Measurements from ENCODE around the gene CMC2. TPM values are rescaled to one million over a fixed set of nuclear protein-coding genes. Genes with fewer than 3 reads are reported as not detected.

The CMC2 gene
- total and polyA plus RNA-seq, 10 donors: 28.6 to 104 (median 54.8) TPM

DNA sequence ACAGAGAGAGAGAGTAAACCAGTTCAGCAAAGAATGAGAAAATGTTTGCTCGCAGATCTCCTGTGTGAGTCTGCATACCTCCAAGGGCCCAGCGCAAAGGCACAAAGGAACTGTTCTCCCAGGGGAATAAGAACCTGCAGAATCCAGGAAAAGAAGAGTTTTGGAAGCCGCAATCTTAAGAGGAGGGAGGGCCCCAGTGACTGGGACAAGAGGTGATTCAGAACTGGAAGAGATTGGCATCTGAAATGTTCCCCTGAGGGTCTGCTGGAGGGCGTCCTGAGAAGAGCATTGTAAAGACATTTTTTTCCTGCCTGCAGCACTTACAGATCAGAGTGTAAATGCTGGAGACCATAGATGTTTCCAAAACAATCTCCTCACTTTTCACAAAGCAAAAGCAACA lies 35.0 kb upstream of the CMC2 start:
- 89 to 99% (median 93%) methylated on average over 4 of the region's 4 CpGs for WGBS, 5 donors
- intact Hi-C loops (cut with DNase I; ENCODE audit: low total_unique reads): no loop called here
- no peaks in the 10 kb centered on the region for H3K27me3 ChIP-seq (replicated peaks in 1 of 7)
- H3K36me3 ChIP-seq: peaks cover 0 to 74% (median 47%) of the 10 kb centered on the region in 6 donors
- no peak for TF ChIP-seq POLR2AphosphoS5 (IDR thresholded peaks at IDR 0.05)
- no peak for TF ChIP-seq POLR2A (IDR thresholded peaks at IDR 0.05)
- TF ChIP-seq CTCF (IDR thresholded peaks at IDR 0.05 in 8 of 11, conservative IDR thresholded peaks at IDR 0.05 in 3 of 11): no peak
- H3K27ac ChIP-seq: no peak overlapping the region
- no peaks in the 10 kb centered on the region for H3K9me3 ChIP-seq
- no peak for DNase-seq
- H3K4me3 ChIP-seq: no peak overlapping the region
- H3K4me1 ChIP-seq: peaks cover 10 to 35% (median 18%) of the 10 kb centered on the region in 6 donors

- Histone ChIP-seq H3K27ac (no peak overlapping the region), H3K4me1 (peaks cover 13 to 40% (median 23%) of the 10 kb centered on the region in 6 donors), H3K36me3 (peaks cover 0 to 71% (median 47%) of the 10 kb centered on the region in 6 donors), H3K9me3 (no peaks in the 10 kb centered on the region), H3K27me3 (replicated peaks in 1 of 7) (no peaks in the 10 kb centered on the region), H3K4me3 (no peak overlapping the region)
- no peak for TF ChIP-seq CTCF (IDR thresholded peaks at IDR 0.05 in 8 of 11, conservative IDR thresholded peaks at IDR 0.05 in 3 of 11)
- no peak for TF ChIP-seq POLR2A (IDR thresholded peaks at IDR 0.05)
- TF ChIP-seq POLR2AphosphoS5 (IDR thresholded peaks at IDR 0.05): no peak
- WGBS, 5 donors: 91 to 93% (median 92%) methylated on average over 5 of the region's 5 CpGs
- DNase-seq: no peak
- intact Hi-C loops (cut with DNase I; ENCODE audit: low total_unique reads): no loop called here
These were observed 34.2 kb upstream of the CMC2 start for GRCh38 chr16:81040842-81041241.

- Histone ChIP-seq H3K36me3 (peaks cover 0 to 64% (median 44%) of the 10 kb centered on the region in 6 donors), H3K4me3 (no peak overlapping the region), H3K4me1 (peaks cover 13 to 45% (median 27%) of the 10 kb centered on the region in 6 donors), H3K27me3 (replicated peaks in 1 of 7) (no peaks in the 10 kb centered on the region), H3K27ac (no peak overlapping the region), H3K9me3 (no peaks in the 10 kb centered on the region)
- 92 to 97% (median 95%) methylated on average over 2 of the region's 2 CpGs for WGBS, 5 donors
- DNase-seq: no peak
- no peak for TF ChIP-seq POLR2AphosphoS5 (IDR thresholded peaks at IDR 0.05)
- no peak for TF ChIP-seq POLR2A (IDR thresholded peaks at IDR 0.05)
- TF ChIP-seq CTCF (IDR thresholded peaks at IDR 0.05 in 8 of 11, conservative IDR thresholded peaks at IDR 0.05 in 3 of 11): no peak
- intact Hi-C loops (cut with DNase I; ENCODE audit: low total_unique reads): no loop called here
These were observed 33.4 kb upstream of the CMC2 start for GRCh38 chr16:81040131-81040530.

DNA sequence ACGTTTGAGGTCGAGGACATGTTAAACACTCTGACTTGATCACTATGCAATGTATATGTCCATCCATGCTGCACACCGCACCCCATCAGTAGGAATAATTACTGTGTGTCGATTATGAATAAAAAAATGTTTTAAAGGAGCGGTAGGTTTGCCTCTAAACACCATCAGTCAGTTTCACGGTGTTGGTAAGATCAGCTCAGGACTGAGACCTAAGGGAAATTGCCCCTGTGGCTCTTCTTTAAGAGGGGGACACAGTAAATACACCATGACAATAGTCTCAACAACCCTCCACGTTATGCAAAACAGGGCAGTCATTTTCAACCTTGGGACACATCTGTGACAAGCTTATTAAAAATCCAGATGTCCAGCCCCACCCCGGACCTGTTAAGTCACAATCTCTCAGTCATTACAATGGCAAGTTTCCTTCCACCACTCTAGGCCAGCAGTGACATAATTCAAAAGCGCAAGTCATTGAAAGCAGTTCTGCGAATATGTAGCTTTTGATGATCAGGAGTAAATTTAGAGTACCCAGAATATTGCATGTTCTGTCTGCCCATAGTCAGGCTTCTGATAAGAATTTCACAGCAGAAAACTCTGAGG lies 30.2 kb upstream of the CMC2 start:
- Histone ChIP-seq H3K36me3 (peaks cover 0 to 31% (median 12%) of the 10 kb centered on the region in 6 donors), H3K27ac (peak overlapping the region in 5 of 8 donors; percentile 84 to 91 (median 85)), H3K27me3 (replicated peaks in 1 of 7) (no peaks in the 10 kb centered on the region), H3K4me3 (peak overlapping the region; percentile 64 to 93 (median 73)), H3K9me3 (no peaks in the 10 kb centered on the region), H3K4me1 (peaks cover 13 to 46% (median 28%) of the 10 kb centered on the region in 6 donors)
- no peak for DNase-seq
- WGBS, 5 donors: 28 to 35% (median 30%) methylated on average over 10 of the region's 10 CpGs
- TF ChIP-seq POLR2A (IDR thresholded peaks at IDR 0.05): no peak
- intact Hi-C loops (cut with DNase I; ENCODE audit: low total_unique reads): loop anchor here (5.0 kb wide), 1 partner anchor 40 kb away; the partner anchor contains the start of gene C16orf46

All from spleen (tissue), 11 donors.